Endothelial cell of umbilical vein (primary cell): Measurements from ENCODE around the gene CRCP. TPM values are rescaled to one million over a fixed set of nuclear protein-coding genes. Genes with fewer than 3 reads are reported as not detected.
"Not testable (repeated sequence)": the region's sequence is repeated elsewhere in the genome, so short reads cannot be mapped to it uniquely, and the experiment has no call there.

ENCODE experiments used
- BruUV-seq: library from RNA; stranded (reverse); fragments of 400-500 nt; replicated peaks from 2 replicates; lab custom pipeline; 2021; lab: Mats Ljungman, UMichigan
- CTCF ChIA-PET: fragments of 300-600, 350-600 bp; sonication (Branson Sonifier 250); formaldehyde crosslinking; loops from one replicate; lab custom pipeline; 2021; ENCODE audit warnings: antibody characterized with exemption, inconsistent platforms; lab: Charles Lee
- POLR2A ChIA-PET: fragments of 300-600, 350-600 bp; sonication (Branson Sonifier 250); formaldehyde crosslinking; loops from one replicate; lab custom pipeline; 2021; ENCODE audit warnings: antibody characterized with exemption, inconsistent platforms; lab: Charles Lee
- DNase-seq: peaks from one replicate; pipeline ENCODE4 v3.0.0-alpha.2; 2011; ENCODE audit warnings: low read depth, low spot score
- FAIRE-seq: peaks from 2 replicates; lab custom pipeline; 2011; peaks lifted over from hg19 to GRCh38; lab: Jason Lieb, UNC
- H2AFZ ChIP-seq: 2 replicates; pipeline ENCODE4 v1.6.0; 2012; ENCODE audit warnings: low read depth, low read length, control low read depth, inconsistent platforms
- H3K27ac ChIP-seq: 2 replicates; pipeline ENCODE4 v1.5.1; 2011; ENCODE audit warnings: low read depth, mild to moderate bottlenecking, control low read depth, low read length, moderate library complexity; ENCODE audit not compliant: insufficient read depth
- H3K27me3 ChIP-seq, 2 experiments: 2 replicates each; pipeline versions ENCODE4 v1.6.0 to v1.6.1; 2011; ENCODE audit warnings: low read length in 2 of 2, mixed read lengths in 1 of 2; ENCODE audit not compliant: control insufficient read depth in 2 of 2, insufficient read depth in 2 of 2
- H3K36me3 ChIP-seq, 2 experiments: 2 replicates in 1 of 2; 3 replicates in 1 of 2; pipeline ENCODE4 v1.5.1; 2011; ENCODE audit warnings: low read length in 2 of 2, mild to moderate bottlenecking in 1 of 2, moderate library complexity in 1 of 2; ENCODE audit not compliant: control insufficient read depth in 2 of 2, insufficient read depth in 2 of 2; ENCODE audit errors: extremely low read depth in 1 of 2
- H3K4me1 ChIP-seq: 3 replicates; pipeline ENCODE4 v1.5.1; 2011; ENCODE audit warnings: mild to moderate bottlenecking, low read length; ENCODE audit not compliant: control insufficient read depth, insufficient read depth; ENCODE audit errors: extremely low read depth
- H3K4me2 ChIP-seq: 2 replicates; pipeline ENCODE4 v1.6.1; 2011; ENCODE audit warnings: low read length, control low read depth, mixed read lengths; ENCODE audit not compliant: insufficient read depth
- H3K4me3 ChIP-seq, 3 experiments: fragments of 200-600 bp in 1 of 3; sonication (generic), shearing (Covaris generic) in 1 of 3; replicated peaks in 1 of 3; 2 replicates each; pipeline ENCODE4 v1.5.1; 2011 to 2016; ENCODE audit warnings: control low read depth in 3 of 3, low read length in 3 of 3, mild to moderate bottlenecking in 2 of 3, inconsistent platforms in 1 of 3, low read depth in 1 of 3, moderate library complexity in 1 of 3; ENCODE audit not compliant: insufficient read depth in 1 of 3
- H3K79me2 ChIP-seq: 2 replicates; pipeline ENCODE4 v1.6.0; 2012; ENCODE audit warnings: low read length, inconsistent platforms; ENCODE audit not compliant: control insufficient read depth, insufficient read depth
- H3K9ac ChIP-seq: replicated peaks from 2 replicates; pipeline ENCODE3; 2011; ENCODE audit warnings: low read length, control low read depth; ENCODE audit not compliant: insufficient read depth; ENCODE audit errors: extremely low read depth
- H3K9me1 ChIP-seq: replicated peaks from 3 replicates; pipeline ENCODE4 v1.6.0; 2011; ENCODE audit warnings: mild to moderate bottlenecking, low read length; ENCODE audit not compliant: control insufficient read depth, insufficient read depth; ENCODE audit errors: extremely low read depth
- H3K9me3 ChIP-seq: replicated peaks from 2 replicates; pipeline ENCODE4 v1.5.1; 2012; ENCODE audit warnings: low read length, inconsistent platforms; ENCODE audit not compliant: control insufficient read depth, insufficient read depth
- H4K20me1 ChIP-seq: replicated peaks from 2 replicates; pipeline ENCODE3; 2011; ENCODE audit warnings: mild to moderate bottlenecking, low read length; ENCODE audit not compliant: control insufficient read depth, insufficient read depth; ENCODE audit errors: extremely low read depth
- CTCF ChIP-seq, 2 donors: IDR thresholded peaks; 1 replicate in 1 of 2; 2 replicates in 1 of 2; pipeline ENCODE4 v1.5.1; 2011; ENCODE audit warnings: low read length in 2 of 2, mild to moderate bottlenecking in 2 of 2, moderate library complexity in 2 of 2, control low read depth in 1 of 2, inconsistent platforms in 1 of 2, low read depth in 1 of 2; ENCODE audit not compliant: insufficient read depth in 1 of 2; ENCODE audit errors: extremely low read depth in 1 of 2
- EZH2 ChIP-seq: IDR thresholded peaks from 2 replicates; pipeline ENCODE4 v1.6.1; 2012; ENCODE audit warnings: borderline replicate concordance, low read depth, mild to moderate bottlenecking, moderate library complexity, low read length, inconsistent platforms; ENCODE audit not compliant: severe bottlenecking
- FOS ChIP-seq: IDR thresholded peaks from 2 replicates; pipeline ENCODE4 v1.6.1; 2011; ENCODE audit warnings: mild to moderate bottlenecking, low read length, moderate library complexity, borderline replicate concordance; ENCODE audit not compliant: insufficient read depth
- GATA2 ChIP-seq: IDR thresholded peaks from 2 replicates; pipeline ENCODE4 v1.7.0; 2011; ENCODE audit warnings: low read depth, mild to moderate bottlenecking, moderate library complexity, mixed read lengths, low read length; ENCODE audit not compliant: insufficient read length, insufficient read depth
- JUN ChIP-seq: IDR thresholded peaks from 2 replicates; pipeline ENCODE4 v1.6.1; 2011; ENCODE audit warnings: borderline replicate concordance, low read depth; ENCODE audit not compliant: insufficient read length, insufficient read depth
- MAX ChIP-seq: IDR thresholded peaks from 2 replicates; pipeline ENCODE4 v1.6.1; 2011; ENCODE audit not compliant: insufficient read depth, insufficient read length
- MYC ChIP-seq: IDR thresholded peaks from one replicate; pipeline ENCODE4 v1.6.1; 2011; ENCODE audit warnings: mild to moderate bottlenecking, low read depth, low read length
- POLR2A ChIP-seq: IDR thresholded peaks from 2 replicates; pipeline ENCODE4 v1.6.1; 2012; ENCODE audit warnings: low read depth, mild to moderate bottlenecking, control low read depth, low read length
- POLR2AphosphoS5 ChIP-seq: IDR thresholded peaks from 2 replicates; pipeline ENCODE4 v1.6.1; 2012; ENCODE audit warnings: low read depth, mild to moderate bottlenecking, control low read depth, low read length, moderate library complexity; ENCODE audit not compliant: insufficient read depth
- dilution Hi-C: fragments of 300-500 bp; cut with MboI; formaldehyde crosslinking; loops from one replicate; pipeline ENCODE4 v1.15.0; 2019; ENCODE audit warnings: low sequenced_read_pairs; ENCODE audit not compliant: extremely low pct_ligation_motif_present
- intact Hi-C: fragments of 100-400 bp; cut with micrococcal nuclease; formaldehyde crosslinking; loops from one replicate; pipeline ENCODE4 v1.10.0; 2022
- polyA plus RNA-seq, 4 experiments: library from polyadenylated mRNA; depleted of rRNA in 3 of 4; stranded (reverse) in 3 of 4; unstranded in 1 of 4; fragments of >200 nt; gene quantifications; 2 replicates each; pipeline versions ENCODE4 v1.2.1 to v1.2.3, GENCODE V29; 2011 to 2012; ENCODE audit warnings: missing spikeins in 1 of 4
- total RNA-seq: library from RNA; stranded (reverse); gene quantifications from 2 replicates; pipeline ENCODE4 v1.2.3, GENCODE V29; 2021

The CRCP gene
- total and polyA plus RNA-seq, 2 donors (not counting 3 experiments of a cell fraction or from before 2014, with no cell fraction given), result 14.2 to 29.7 TPM

- FAIRE-seq, result no peak
- H3K4me2 ChIP-seq, result no peak overlapping the region
- POLR2A ChIA-PET, result interaction anchor here (1.2 kb wide), 1 partner anchor 10 kb away, joined by 4 read pairs; the partner anchor contains the start of gene CRCP
Measured at GRCh38 chr7:66125052-66125694, 10.5 kb downstream of the CRCP start.

GRCh38 chr7:66125781-66126352 is 11.2 kb downstream of the CRCP start:
- H3K4me1 ChIP-seq, H3K9me3 ChIP-seq, dilution Hi-C loops, DNase-seq, intact Hi-C loops, H3K4me3 ChIP-seq, H2AFZ ChIP-seq, H3K9ac ChIP-seq, CTCF ChIA-PET, POLR2A ChIA-PET, H4K20me1 ChIP-seq, H3K27me3 ChIP-seq, H3K36me3 ChIP-seq, H3K4me2 ChIP-seq, BruUV-seq, FAIRE-seq, H3K27ac ChIP-seq, H3K9me1 ChIP-seq: not testable (repeated sequence)
- H3K79me2 ChIP-seq, result peaks cover 68% of the 10 kb centered on the region

More at GRCh38 chr7:66125052-66125694, 10.5 kb downstream of the CRCP start:
- Histone ChIP-seq H3K4me3 (no peak overlapping the region), H3K9me3 (no peaks in the 10 kb centered on the region), H3K4me1 (no peaks in the 10 kb centered on the region), H3K9me1 (peaks cover 3% of the 10 kb centered on the region), H3K9ac (no peak overlapping the region), H3K36me3 (no peaks in the 10 kb centered on the region), H4K20me1 (no peaks in the 10 kb centered on the region), H3K79me2 (peaks cover 72% of the 10 kb centered on the region), H2AFZ (no peak overlapping the region), H3K27me3 (no peaks in the 10 kb centered on the region), H3K27ac (no peak overlapping the region)
- DNase-seq, result no peak
- intact Hi-C loops, result no loop called here
- dilution Hi-C loops, result no loop called here
- CTCF ChIA-PET, result no interaction called here
- no TSS peak for BruUV-seq
- TF ChIP-seq JUN (no peak), GATA2 (no peak), FOS (no peak), EZH2 (no peak), MAX (no peak), POLR2AphosphoS5 (no peak), CTCF (IDR thresholded peaks at IDR 0.05; ENCODE audit: extremely low read depth in 1 of 2, insufficient read depth in 1 of 2, low read depth in 1 of 2, low read length in 2 of 2) (no peak), MYC (no peak), POLR2A (no peak)
